C4-2B (cell line): ENCODE data around the gene NCOA1.

ENCODE experiments used
- CTCF ChIP-seq: fragments of 450-650 bp; conservative IDR thresholded peaks from 2 replicates; pipeline ENCODE4 v1.5.1; 2017; ENCODE audit warnings: mild to moderate bottlenecking
- ZFX ChIP-seq: fragments of 450-650 bp; IDR thresholded peaks from 2 replicates; pipeline ENCODE4 v1.6.1; 2017

GRCh38 chr2:24613154-24613814 is 122.2 kb downstream of the NCOA1 start:
- peak; percentile 44 for TF ChIP-seq CTCF
- TF ChIP-seq ZFX = no peak
